Neural cell (in vitro differentiated cells): ENCODE measurements around the gene POU5F2. TPM values are rescaled to one million over a fixed set of nuclear protein-coding genes. Genes with fewer than 3 reads are reported as not detected.

Experiments
- H2AFZ ChIP-seq: fragments of 200-600, 300-800 bp; sonication (generic), shearing (Covaris generic); 2 replicates; pipeline ENCODE4 v1.6.0; 2014; ENCODE audit warnings: low read depth, mild to moderate bottlenecking, antibody characterized with exemption, low read length, moderate library complexity
- H3F3A ChIP-seq: fragments of 200-600 bp; shearing (Covaris generic); 2 replicates; pipeline ENCODE4 v1.6.1; 2016; ENCODE audit warnings: mild to moderate bottlenecking, moderate library complexity, mixed read lengths, antibody characterized with exemption, low read length; ENCODE audit not compliant: insufficient read depth, poor library complexity, severe bottlenecking
- H3K27ac ChIP-seq: fragments of 200-600, 300-800 bp; sonication (generic), shearing (Covaris generic); 2 replicates; pipeline ENCODE4 v1.5.1; 2014; ENCODE audit warnings: mild to moderate bottlenecking, low read length, moderate library complexity
- H3K27me3 ChIP-seq: fragments of 300-800, 200-600 bp; sonication (generic), shearing (Covaris generic); 2 replicates; pipeline ENCODE4 v1.6.0; 2014; ENCODE audit warnings: mild to moderate bottlenecking, low read depth, low read length, moderate library complexity; ENCODE audit not compliant: insufficient read depth
- H3K36me3 ChIP-seq: fragments of 300-800, 200-600 bp; sonication (generic), shearing (Covaris generic); 2 replicates; pipeline ENCODE4 v1.5.1; 2014; ENCODE audit warnings: mild to moderate bottlenecking, antibody characterized with exemption, low read length, moderate library complexity; ENCODE audit not compliant: insufficient read depth
- H3K4me2 ChIP-seq: fragments of 300-800, 200-600 bp; sonication (generic), shearing (Covaris generic); 2 replicates; pipeline ENCODE4 v1.6.0; 2014; ENCODE audit warnings: mild to moderate bottlenecking, low read length
- H3K4me3 ChIP-seq: fragments of 300-800, 200-600 bp; sonication (generic), shearing (Covaris generic); 2 replicates; pipeline ENCODE4 v1.5.1; 2014; ENCODE audit warnings: mild to moderate bottlenecking, low read length, moderate library complexity
- H3K79me2 ChIP-seq: fragments of 200-600 bp; shearing (Covaris generic); replicated peaks from 2 replicates; pipeline ENCODE4 v1.6.0; 2014; ENCODE audit warnings: mild to moderate bottlenecking, low read length, moderate library complexity; ENCODE audit not compliant: insufficient read depth
- H3K9ac ChIP-seq: fragments of 300-800, 200-600 bp; sonication (generic), shearing (Covaris generic); 2 replicates; pipeline ENCODE4 v1.6.1; 2016; ENCODE audit warnings: mild to moderate bottlenecking, low read length, mixed read lengths
- H3K9me2 ChIP-seq: fragments of 200-600 bp; shearing (Covaris generic); 2 replicates; pipeline ENCODE4 v1.6.1; 2016; ENCODE audit warnings: mild to moderate bottlenecking, low read length, mixed read lengths; ENCODE audit not compliant: insufficient read depth
- H3K9me3 ChIP-seq: fragments of 200-600, 300-800 bp; sonication (generic), shearing (Covaris generic); 2 replicates; pipeline ENCODE4 v1.6.1; 2016; ENCODE audit warnings: mild to moderate bottlenecking, mixed run types, low read length, moderate library complexity, mixed read lengths
- H4K20me1 ChIP-seq: fragments of 200-600 bp; shearing (Covaris generic); 2 replicates; pipeline ENCODE4 v1.6.1; 2016; ENCODE audit warnings: mild to moderate bottlenecking, mixed run types; ENCODE audit not compliant: insufficient read depth
- EP300 ChIP-seq: fragments of 450-650 bp; conservative IDR thresholded peaks from 2 replicates; pipeline ENCODE4 v1.6.1; 2014; ENCODE audit warnings: antibody characterized with exemption, mild to moderate bottlenecking, moderate library complexity; ENCODE audit not compliant: poor library complexity, severe bottlenecking
- EZH2 ChIP-seq: fragments of 200-600, 300-800 bp; shearing (Covaris generic), sonication (generic); IDR thresholded peaks from 2 replicates; pipeline ENCODE4 v1.6.1; 2014; ENCODE audit warnings: antibody characterized with exemption, low read length, borderline replicate concordance, mild to moderate bottlenecking; ENCODE audit not compliant: insufficient read depth, poor library complexity, severe bottlenecking
- MXI1 ChIP-seq: fragments of 450-650 bp; conservative IDR thresholded peaks from 2 replicates; pipeline ENCODE4 v1.6.1; 2014; ENCODE audit warnings: antibody characterized with exemption, mild to moderate bottlenecking; ENCODE audit not compliant: poor library complexity, severe bottlenecking
- POLR2AphosphoS5 ChIP-seq: IDR thresholded peaks from 2 replicates; pipeline ENCODE4 v1.6.1; 2012
- RAD21 ChIP-seq: fragments of 450-650 bp; conservative IDR thresholded peaks from 2 replicates; pipeline ENCODE4 v1.6.1; 2014; ENCODE audit warnings: antibody characterized with exemption, mild to moderate bottlenecking, moderate library complexity
- SMC3 ChIP-seq: fragments of 450-650 bp; conservative IDR thresholded peaks from 2 replicates; pipeline ENCODE4 v1.6.1; 2014; ENCODE audit warnings: antibody characterized with exemption, mild to moderate bottlenecking, moderate library complexity; ENCODE audit not compliant: poor library complexity
- TAF1 ChIP-seq: IDR thresholded peaks from 2 replicates; pipeline ENCODE4 v1.6.1; 2012; ENCODE audit warnings: low read depth
- polyA plus RNA-seq: library from polyadenylated mRNA; depleted of rRNA; stranded (reverse); fragments of >200 nt; gene quantifications from 2 replicates; pipeline ENCODE4 v1.2.3, GENCODE V29; 2014
- TF ChIP-seq, protein P1 (sequence below): fragments of 450-650 bp; IDR thresholded peaks from 2 replicates; pipeline ENCODE4 v1.5.1; 2014; ENCODE audit warnings: antibody characterized with exemption, mild to moderate bottlenecking, moderate library complexity; ENCODE audit not compliant: poor library complexity, severe bottlenecking
- TF ChIP-seq, protein P2 (sequence below): IDR thresholded peaks from 2 replicates; pipeline ENCODE4 v1.6.1; 2012; ENCODE audit warnings: borderline replicate concordance

Gene POU5F2
- polyA plus RNA-seq, 1 donor from 2014 or later: 0.07 TPM

DNA sequence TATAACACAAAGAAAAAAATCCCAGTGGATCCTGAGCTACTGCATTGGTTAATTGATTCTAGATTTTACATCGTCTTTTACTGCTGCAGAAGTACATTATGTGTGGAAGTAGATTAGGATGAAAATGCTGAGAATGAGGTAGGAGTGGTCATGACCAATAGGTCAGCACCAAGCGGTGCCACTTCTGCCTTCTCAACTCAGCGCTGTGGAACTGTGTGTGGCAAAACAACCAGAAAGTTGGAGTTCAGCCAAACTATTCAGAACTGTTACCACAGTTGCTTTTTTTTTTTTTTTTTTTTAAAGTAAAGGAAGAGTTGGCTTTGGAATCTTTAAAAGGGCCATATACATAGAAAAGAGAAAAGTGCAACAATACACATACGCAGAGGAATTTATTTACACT is 24.2 kb downstream of the POU5F2 start:
- TF ChIP-seq SMC3: no peak
- TF ChIP-seq MXI1: no peak
- TF ChIP-seq, protein P1, sequence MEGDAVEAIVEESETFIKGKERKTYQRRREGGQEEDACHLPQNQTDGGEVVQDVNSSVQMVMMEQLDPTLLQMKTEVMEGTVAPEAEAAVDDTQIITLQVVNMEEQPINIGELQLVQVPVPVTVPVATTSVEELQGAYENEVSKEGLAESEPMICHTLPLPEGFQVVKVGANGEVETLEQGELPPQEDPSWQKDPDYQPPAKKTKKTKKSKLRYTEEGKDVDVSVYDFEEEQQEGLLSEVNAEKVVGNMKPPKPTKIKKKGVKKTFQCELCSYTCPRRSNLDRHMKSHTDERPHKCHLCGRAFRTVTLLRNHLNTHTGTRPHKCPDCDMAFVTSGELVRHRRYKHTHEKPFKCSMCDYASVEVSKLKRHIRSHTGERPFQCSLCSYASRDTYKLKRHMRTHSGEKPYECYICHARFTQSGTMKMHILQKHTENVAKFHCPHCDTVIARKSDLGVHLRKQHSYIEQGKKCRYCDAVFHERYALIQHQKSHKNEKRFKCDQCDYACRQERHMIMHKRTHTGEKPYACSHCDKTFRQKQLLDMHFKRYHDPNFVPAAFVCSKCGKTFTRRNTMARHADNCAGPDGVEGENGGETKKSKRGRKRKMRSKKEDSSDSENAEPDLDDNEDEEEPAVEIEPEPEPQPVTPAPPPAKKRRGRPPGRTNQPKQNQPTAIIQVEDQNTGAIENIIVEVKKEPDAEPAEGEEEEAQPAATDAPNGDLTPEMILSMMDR: no peak
- no peak for TF ChIP-seq EP300
- TF ChIP-seq EZH2: no peak
- no peak for TF ChIP-seq POLR2AphosphoS5
- TF ChIP-seq RAD21: no peak
- no peak for TF ChIP-seq TAF1
- TF ChIP-seq, protein P2, sequence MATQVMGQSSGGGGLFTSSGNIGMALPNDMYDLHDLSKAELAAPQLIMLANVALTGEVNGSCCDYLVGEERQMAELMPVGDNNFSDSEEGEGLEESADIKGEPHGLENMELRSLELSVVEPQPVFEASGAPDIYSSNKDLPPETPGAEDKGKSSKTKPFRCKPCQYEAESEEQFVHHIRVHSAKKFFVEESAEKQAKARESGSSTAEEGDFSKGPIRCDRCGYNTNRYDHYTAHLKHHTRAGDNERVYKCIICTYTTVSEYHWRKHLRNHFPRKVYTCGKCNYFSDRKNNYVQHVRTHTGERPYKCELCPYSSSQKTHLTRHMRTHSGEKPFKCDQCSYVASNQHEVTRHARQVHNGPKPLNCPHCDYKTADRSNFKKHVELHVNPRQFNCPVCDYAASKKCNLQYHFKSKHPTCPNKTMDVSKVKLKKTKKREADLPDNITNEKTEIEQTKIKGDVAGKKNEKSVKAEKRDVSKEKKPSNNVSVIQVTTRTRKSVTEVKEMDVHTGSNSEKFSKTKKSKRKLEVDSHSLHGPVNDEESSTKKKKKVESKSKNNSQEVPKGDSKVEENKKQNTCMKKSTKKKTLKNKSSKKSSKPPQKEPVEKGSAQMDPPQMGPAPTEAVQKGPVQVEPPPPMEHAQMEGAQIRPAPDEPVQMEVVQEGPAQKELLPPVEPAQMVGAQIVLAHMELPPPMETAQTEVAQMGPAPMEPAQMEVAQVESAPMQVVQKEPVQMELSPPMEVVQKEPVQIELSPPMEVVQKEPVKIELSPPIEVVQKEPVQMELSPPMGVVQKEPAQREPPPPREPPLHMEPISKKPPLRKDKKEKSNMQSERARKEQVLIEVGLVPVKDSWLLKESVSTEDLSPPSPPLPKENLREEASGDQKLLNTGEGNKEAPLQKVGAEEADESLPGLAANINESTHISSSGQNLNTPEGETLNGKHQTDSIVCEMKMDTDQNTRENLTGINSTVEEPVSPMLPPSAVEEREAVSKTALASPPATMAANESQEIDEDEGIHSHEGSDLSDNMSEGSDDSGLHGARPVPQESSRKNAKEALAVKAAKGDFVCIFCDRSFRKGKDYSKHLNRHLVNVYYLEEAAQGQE: no peak
- no peak overlapping the region for H3K4me2 ChIP-seq
- H3K27me3 ChIP-seq: no peaks in the 10 kb centered on the region
- H3K79me2 ChIP-seq: no peaks in the 10 kb centered on the region
- no peaks in the 10 kb centered on the region for H3K9me2 ChIP-seq
- no peaks in the 10 kb centered on the region for H3K36me3 ChIP-seq
- no peak overlapping the region for H3K27ac ChIP-seq
- no peaks in the 10 kb centered on the region for H4K20me1 ChIP-seq
- no peak overlapping the region for H2AFZ ChIP-seq
- no peaks in the 10 kb centered on the region for H3K9me3 ChIP-seq
- H3K9ac ChIP-seq: no peak overlapping the region
- H3F3A ChIP-seq: no peaks in the 10 kb centered on the region
- no peak overlapping the region for H3K4me3 ChIP-seq

DNA sequence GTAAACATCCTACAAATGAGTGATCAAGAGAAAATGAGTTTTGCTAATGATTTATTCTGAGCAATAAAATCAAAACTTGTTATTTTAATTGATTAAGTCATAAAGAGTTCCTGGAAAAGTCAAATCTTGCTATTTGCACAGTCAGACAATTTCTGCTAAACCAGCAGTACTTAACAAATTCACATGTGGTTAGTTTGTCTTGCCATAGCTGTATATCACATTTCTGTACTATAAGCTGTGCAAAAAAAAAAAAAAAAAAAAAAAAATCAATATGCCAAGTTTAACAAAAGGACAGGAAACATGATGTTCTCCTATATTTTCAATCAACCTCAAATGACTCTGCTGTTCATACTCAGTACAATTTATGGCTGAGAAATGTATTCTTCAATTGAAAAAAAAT is 24.9 kb downstream of the POU5F2 start:
- Histone ChIP-seq H3K4me3 (no peak overlapping the region), H4K20me1 (no peaks in the 10 kb centered on the region), H3K27ac (no peak overlapping the region), H3K36me3 (no peaks in the 10 kb centered on the region), H2AFZ (no peak overlapping the region), H3K9ac (no peak overlapping the region), H3F3A (no peaks in the 10 kb centered on the region), H3K27me3 (no peaks in the 10 kb centered on the region), H3K4me2 (no peak overlapping the region), H3K79me2 (no peaks in the 10 kb centered on the region), H3K9me2 (no peaks in the 10 kb centered on the region), H3K9me3 (no peaks in the 10 kb centered on the region)
- no peak for TF ChIP-seq EZH2
- TF ChIP-seq MXI1: no peak
- TF ChIP-seq POLR2AphosphoS5: no peak
- no peak for TF ChIP-seq RAD21
- no peak for TF ChIP-seq SMC3
- TF ChIP-seq, protein P2: no peak
- TF ChIP-seq EP300: no peak
- TF ChIP-seq, protein P1: no peak
- TF ChIP-seq TAF1: no peak
